H1 (cell line): ENCODE data around the gene LRIT2. TPM values are rescaled to one million over a fixed set of nuclear protein-coding genes. Genes with fewer than 3 reads are reported as not detected.

ENCODE experiments used
- CTCF ChIA-PET: fragments of 300-600 bp; sonication (Branson Sonifier 250); formaldehyde crosslinking; loops from one replicate; lab custom pipeline; 2021; ENCODE audit not compliant: partially characterized antibody; lab: Charles Lee
- POLR2A ChIA-PET: fragments of 300-600 bp; sonication (Branson Sonifier 250); formaldehyde crosslinking; loops from one replicate; lab custom pipeline; 2021; ENCODE audit warnings: inconsistent platforms; ENCODE audit not compliant: partially characterized antibody; lab: Charles Lee
- DNase-seq, 2 experiments: peaks; one replicate each; pipeline versions ENCODE4 v3.0.0 to v3.0.0-alpha.2; 2010 to 2022; ENCODE audit warnings: low spot score in 2 of 2, low read depth in 1 of 2, mixed read lengths in 1 of 2
- FAIRE-seq: peaks from 2 replicates; lab custom pipeline; 2011; peaks lifted over from hg19 to GRCh38; lab: Jason Lieb, UNC
- H2AFZ ChIP-seq: 2 replicates; pipeline ENCODE4 v1.8.1; 2012; ENCODE audit warnings: low read length, inconsistent platforms
- H2AK5ac ChIP-seq: 2 replicates; pipeline ENCODE4 v1.6.1; 2013; ENCODE audit warnings: low read depth, low read length
- H2BK120ac ChIP-seq: replicated peaks from 2 replicates; pipeline ENCODE3; 2013; ENCODE audit warnings: low read depth, low read length, inconsistent platforms
- H2BK12ac ChIP-seq: 2 replicates; pipeline ENCODE4 v1.6.1; 2013; ENCODE audit warnings: low read depth, low read length
- H2BK15ac ChIP-seq: 2 replicates; pipeline ENCODE4 v1.6.1; 2013; ENCODE audit warnings: low read length
- H2BK20ac ChIP-seq: 2 replicates; pipeline ENCODE4 v1.6.1; 2013; ENCODE audit warnings: low read length
- H2BK5ac ChIP-seq: 2 replicates; pipeline ENCODE4 v1.6.1; 2013; ENCODE audit warnings: low read depth, low read length
- H3K14ac ChIP-seq: 2 replicates; pipeline ENCODE4 v1.6.1; 2013; ENCODE audit warnings: inconsistent platforms; ENCODE audit not compliant: insufficient read length
- H3K18ac ChIP-seq: 2 replicates; pipeline ENCODE4 v1.6.1; 2013; ENCODE audit warnings: low read length; ENCODE audit errors: extremely low read depth
- H3K23ac ChIP-seq: 2 replicates; pipeline ENCODE4 v1.6.1; 2013; ENCODE audit warnings: inconsistent platforms; ENCODE audit not compliant: insufficient read length
- H3K23me2 ChIP-seq: 2 replicates; pipeline ENCODE4 v1.6.1; 2013; ENCODE audit warnings: low read depth, low read length
- H3K27ac ChIP-seq: 2 replicates; pipeline ENCODE4 v1.6.1; 2011; ENCODE audit warnings: low read depth, low read length, inconsistent platforms
- H3K27me3 ChIP-seq, 4 experiments: replicated peaks in 1 of 4; 1 replicate in 1 of 4; 2 replicates in 3 of 4; pipeline versions ENCODE4 v1.6.1 to v1.8.1; 2011 to 2013; ENCODE audit warnings: low read length in 3 of 4, mild to moderate bottlenecking in 3 of 4, inconsistent platforms in 2 of 4, mixed read lengths in 2 of 4, moderate library complexity in 1 of 4; ENCODE audit not compliant: control insufficient read depth in 3 of 4, insufficient read depth in 3 of 4; ENCODE audit errors: extremely low read depth in 1 of 4
- H3K36me3 ChIP-seq, 4 experiments: 2 replicates each; pipeline versions ENCODE4 v1.6.1 to v1.8.1; 2011 to 2013; ENCODE audit warnings: mild to moderate bottlenecking in 4 of 4, low read length in 3 of 4, moderate library complexity in 2 of 4, control low read depth in 1 of 4, inconsistent platforms in 1 of 4; ENCODE audit not compliant: insufficient read depth in 4 of 4, control insufficient read depth in 2 of 4
- H3K4ac ChIP-seq: replicated peaks from 2 replicates; pipeline ENCODE3; 2013; ENCODE audit warnings: low read length, low read depth, mixed read lengths, inconsistent platforms; ENCODE audit not compliant: insufficient read length
- H3K4me1 ChIP-seq, 4 experiments: replicated peaks in 1 of 4; 1 replicate in 1 of 4; 2 replicates in 3 of 4; pipeline versions ENCODE4 v1.6.1 to v1.8.1; 2011 to 2013; ENCODE audit warnings: low read length in 3 of 4, inconsistent platforms in 2 of 4, mixed read lengths in 1 of 4; ENCODE audit not compliant: insufficient read depth in 4 of 4, control insufficient read depth in 3 of 4
- H3K4me2 ChIP-seq, 2 experiments: 2 replicates each; pipeline versions ENCODE4 v1.6.1 to v1.8.1; 2011 to 2013; ENCODE audit warnings: low read depth in 2 of 2, low read length in 2 of 2, control low read depth in 1 of 2, inconsistent platforms in 1 of 2, mild to moderate bottlenecking in 1 of 2; ENCODE audit not compliant: insufficient read depth in 1 of 2
- H3K4me3 ChIP-seq, 4 experiments: fragments of 200-600, 300-600 bp in 1 of 4; sonication (generic), shearing (Covaris generic), sonication (Bioruptor Twin) in 1 of 4; 2 replicates each; pipeline versions ENCODE4 v1.5.1 to v1.8.1; 2011 to 2016; ENCODE audit warnings: low read length in 4 of 4, low read depth in 3 of 4, control low read depth in 2 of 4, inconsistent platforms in 2 of 4, mild to moderate bottlenecking in 2 of 4, mixed read lengths in 1 of 4, moderate library complexity in 1 of 4; ENCODE audit not compliant: insufficient read depth in 2 of 4; ENCODE audit errors: extremely low read depth in 1 of 4
- H3K56ac ChIP-seq: replicated peaks from 2 replicates; pipeline ENCODE3; 2013; ENCODE audit warnings: low read depth, mild to moderate bottlenecking, mixed read lengths, low read length, inconsistent platforms; ENCODE audit not compliant: insufficient read length
- H3K79me1 ChIP-seq: 2 replicates; pipeline ENCODE4 v1.6.1; 2013; ENCODE audit warnings: low read depth, low read length, control low read depth
- H3K79me2 ChIP-seq, 2 experiments: 2 replicates each; pipeline versions ENCODE4 v1.6.1 to v1.8.1; 2012 to 2013; ENCODE audit warnings: low read length in 2 of 2, mild to moderate bottlenecking in 2 of 2, inconsistent platforms in 1 of 2; ENCODE audit not compliant: insufficient read depth in 2 of 2, control insufficient read depth in 1 of 2
- H3K9ac ChIP-seq, 4 experiments: replicated peaks in 1 of 4; 1 replicate in 1 of 4; 2 replicates in 3 of 4; pipeline versions ENCODE4 v1.6.1 to v1.8.1; 2011 to 2013; ENCODE audit warnings: low read depth in 3 of 4, low read length in 3 of 4, control low read depth in 2 of 4, mild to moderate bottlenecking in 2 of 4, moderate library complexity in 2 of 4, inconsistent platforms in 1 of 4; ENCODE audit errors: extremely low read depth in 1 of 4
- H3K9me3 ChIP-seq, 2 experiments: 2 replicates each; pipeline versions ENCODE4 v1.6.1 to v1.8.1; 2012 to 2013; ENCODE audit warnings: mild to moderate bottlenecking in 2 of 2, moderate library complexity in 2 of 2, control low read depth in 1 of 2, inconsistent platforms in 1 of 2, low read depth in 1 of 2, low read length in 1 of 2, mixed read lengths in 1 of 2; ENCODE audit not compliant: insufficient read depth in 2 of 2
- H4K20me1 ChIP-seq, 2 experiments: replicated peaks in 1 of 2; 2 replicates each; pipeline versions ENCODE3 to v1.8.1; 2011 to 2013; ENCODE audit warnings: inconsistent platforms in 2 of 2, low read length in 2 of 2, mild to moderate bottlenecking in 1 of 2; ENCODE audit not compliant: insufficient read depth in 2 of 2, control insufficient read depth in 1 of 2
- H4K5ac ChIP-seq: 2 replicates; pipeline ENCODE4 v1.6.1; 2013; ENCODE audit warnings: low read length, low read depth, mixed read lengths, inconsistent platforms; ENCODE audit not compliant: insufficient read length
- H4K8ac ChIP-seq: 2 replicates; pipeline ENCODE4 v1.8.0; 2013; ENCODE audit warnings: mild to moderate bottlenecking, moderate library complexity, low read length, inconsistent platforms; ENCODE audit not compliant: insufficient read depth; ENCODE audit errors: extremely low read depth
- H4K91ac ChIP-seq: replicated peaks from 2 replicates; pipeline ENCODE3; 2013; ENCODE audit warnings: low read length, mixed read lengths, inconsistent platforms; ENCODE audit not compliant: insufficient read length
- BRCA1 ChIP-seq: IDR thresholded peaks from 2 replicates; pipeline ENCODE4 v1.6.1; 2012; ENCODE audit warnings: low read depth, low read length, improper control_type of control experiment
- KDM1A ChIP-seq: fragments of 200-600, 300-600 bp; sonication (generic); IDR thresholded peaks from 2 replicates; pipeline ENCODE4 v1.7.1; 2016; ENCODE audit warnings: mild to moderate bottlenecking, low read length, borderline replicate concordance
- RAD21 ChIP-seq, 2 experiments: IDR thresholded peaks in 1 of 2; conservative IDR thresholded peaks in 1 of 2; 2 replicates each; pipeline ENCODE4 v1.6.1; 2011; ENCODE audit warnings: low read depth in 2 of 2, low read length in 2 of 2, improper control_type of control experiment in 1 of 2, inconsistent platforms in 1 of 2, mild to moderate bottlenecking in 1 of 2, moderate library complexity in 1 of 2
- TCF12 ChIP-seq: IDR thresholded peaks from 2 replicates; pipeline ENCODE4 v1.6.1; 2011; ENCODE audit warnings: low read depth, mild to moderate bottlenecking, low read length
- TEAD4 ChIP-seq: IDR thresholded peaks from 2 replicates; pipeline ENCODE4 v1.6.1; 2012; ENCODE audit warnings: low read depth, low read length, inconsistent platforms, mixed read lengths
- YY1 ChIP-seq: IDR thresholded peaks from 2 replicates; pipeline ENCODE4 v1.6.1; 2011; ENCODE audit warnings: low read depth, mild to moderate bottlenecking, low read length
- WGBS, 2 experiments: shearing (Covaris generic) in 1 of 2; methylation state at CpG; one replicate each; pipeline versions ENCODE4 v1.1.6 to v1.1.7; 2013 to 2015; ENCODE audit warnings: low lambda C conversion rate in 2 of 2, mixed read lengths in 2 of 2, inconsistent platforms in 1 of 2, low coverage in 1 of 2, missing lambda C conversion rate in 1 of 2; ENCODE audit not compliant: insufficient replicate concordance in 2 of 2, insufficient coverage in 1 of 2, insufficient read length in 1 of 2; ENCODE audit errors: extremely low coverage in 1 of 2, missing lambda C conversion rate in 1 of 2; 5-methylcytosine and 5-hydroxymethylcytosine counted together
- polyA plus RNA-seq, 7 experiments: library from polyadenylated mRNA; depleted of rRNA in 3 of 7; stranded (reverse) in 5 of 7; unstranded in 2 of 7; fragments of >200 nt in 5 of 7; fragments of 200-250 nt in 2 of 7; gene quantifications; 1 replicate in 5 of 7; 2 replicates in 1 of 7; 4 replicates in 1 of 7; pipeline versions ENCODE4 v1.2.1 to v1.2.3, GENCODE V29; 2011 to 2013; ENCODE audit warnings: missing spikeins in 2 of 7, mixed read lengths in 2 of 7
- total RNA-seq: library from RNA; stranded (reverse); fragmentation: NEBNext Ultra II Directional; extraction: Animal tissue kit (Norgen Biotek cat#: 25700); gene quantifications from 2 replicates; pipeline ENCODE4 v1.2.1, GENCODE V29; 2021
- TF ChIP-seq, protein P1 (sequence below), 3 experiments: IDR thresholded peaks; 1 replicate in 2 of 3; 2 replicates in 1 of 3; pipeline versions ENCODE4 v1.5.1 to v1.6.1; 2011; ENCODE audit warnings: low read length in 3 of 3, mild to moderate bottlenecking in 3 of 3, inconsistent platforms in 2 of 3, low read depth in 1 of 3, moderate library complexity in 1 of 3; ENCODE audit not compliant: insufficient read depth in 1 of 3; ENCODE audit errors: control extremely low read depth in 1 of 3

Gene LRIT2
- total and polyA plus RNA-seq, 2 of the 8 experiments (the other 6 are each of a cell fraction or from before 2014, with no cell fraction given), result not detected

DNA sequence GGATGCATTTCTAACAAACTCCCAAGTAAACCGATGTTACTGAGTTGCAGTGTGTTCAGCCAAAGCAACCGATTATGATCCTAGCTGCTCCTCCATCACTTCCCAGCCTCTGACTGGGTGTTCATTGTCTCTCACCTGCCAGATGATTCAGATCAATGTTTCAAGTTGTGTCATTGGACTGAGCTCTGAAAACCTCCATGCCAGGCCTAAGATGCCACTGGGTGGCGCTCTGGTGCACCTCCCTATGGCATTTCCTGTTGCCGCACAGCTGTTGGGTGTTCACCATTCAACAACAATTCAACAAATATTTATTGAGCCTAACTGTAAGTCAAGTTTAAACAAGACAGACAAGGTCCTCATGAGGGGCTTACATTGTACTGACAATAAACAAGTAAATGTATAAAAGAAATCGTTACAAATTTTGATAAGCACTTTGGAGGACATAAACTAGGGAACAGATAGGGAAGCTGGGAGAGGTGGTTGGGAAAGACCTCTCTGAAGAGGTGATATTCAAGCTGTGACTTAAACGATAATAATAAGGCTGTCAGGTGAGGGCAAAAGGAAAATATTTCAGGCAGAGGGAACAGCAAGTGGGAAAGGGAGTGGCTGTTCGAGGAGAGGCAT, 42.3 kb upstream of the LRIT2 start:
- Histone ChIP-seq H3K27me3 (no peaks in the 10 kb centered on the region), H3K14ac (no peak overlapping the region), H3K27ac (no peak overlapping the region), H3K9ac (no peak overlapping the region), H3K23ac (no peak overlapping the region), H4K8ac (no peak overlapping the region; the same call in 1 of the 2 replicates), H2BK120ac (peak overlapping the region; percentile 74), H2BK5ac (no peak overlapping the region), H4K5ac (no peak overlapping the region), H3K56ac (no peak overlapping the region), H3K18ac (no peak overlapping the region), H2AK5ac (no peak overlapping the region), H2BK12ac (0 out of 2 replicates have a peak overlapping the region, but pooled peaks have one; percentile 56), H3K4me2 (no peak overlapping the region), H2BK15ac (no peak overlapping the region), H3K4ac (no peak overlapping the region), H3K23me2 (no peaks in the 10 kb centered on the region), H3K4me3 (no peak overlapping the region), H3K4me1 (no peaks in the 10 kb centered on the region), H2BK20ac (no peak overlapping the region), H3K9me3 (no peaks in the 10 kb centered on the region), H4K20me1 (no peaks in the 10 kb centered on the region), H4K91ac (peak overlapping the region; percentile 47), H3K79me1 (no peaks in the 10 kb centered on the region), H3K79me2 (no peaks in the 10 kb centered on the region), H2AFZ (peak overlapping the region; percentile 70), H3K36me3 (no peaks in the 10 kb centered on the region)
- TF ChIP-seq TCF12, result 0 out of 2 replicates have a peak, but pooled peaks have one; percentile 18
- TF ChIP-seq KDM1A, result no peak
- TF ChIP-seq YY1, result peak; percentile 57; the same call in 1 of the 2 replicates
- peak; percentile 58 for TF ChIP-seq TEAD4
- TF ChIP-seq BRCA1, result no peak
- TF ChIP-seq, protein P1, sequence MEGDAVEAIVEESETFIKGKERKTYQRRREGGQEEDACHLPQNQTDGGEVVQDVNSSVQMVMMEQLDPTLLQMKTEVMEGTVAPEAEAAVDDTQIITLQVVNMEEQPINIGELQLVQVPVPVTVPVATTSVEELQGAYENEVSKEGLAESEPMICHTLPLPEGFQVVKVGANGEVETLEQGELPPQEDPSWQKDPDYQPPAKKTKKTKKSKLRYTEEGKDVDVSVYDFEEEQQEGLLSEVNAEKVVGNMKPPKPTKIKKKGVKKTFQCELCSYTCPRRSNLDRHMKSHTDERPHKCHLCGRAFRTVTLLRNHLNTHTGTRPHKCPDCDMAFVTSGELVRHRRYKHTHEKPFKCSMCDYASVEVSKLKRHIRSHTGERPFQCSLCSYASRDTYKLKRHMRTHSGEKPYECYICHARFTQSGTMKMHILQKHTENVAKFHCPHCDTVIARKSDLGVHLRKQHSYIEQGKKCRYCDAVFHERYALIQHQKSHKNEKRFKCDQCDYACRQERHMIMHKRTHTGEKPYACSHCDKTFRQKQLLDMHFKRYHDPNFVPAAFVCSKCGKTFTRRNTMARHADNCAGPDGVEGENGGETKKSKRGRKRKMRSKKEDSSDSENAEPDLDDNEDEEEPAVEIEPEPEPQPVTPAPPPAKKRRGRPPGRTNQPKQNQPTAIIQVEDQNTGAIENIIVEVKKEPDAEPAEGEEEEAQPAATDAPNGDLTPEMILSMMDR (IDR thresholded peaks at IDR 0.05; ENCODE audit: control extremely low read depth in 1 of 3, insufficient read depth in 1 of 3, low read depth in 1 of 3, low read length in 3 of 3), result peak; percentile 85 to 98 (median 94)
- TF ChIP-seq RAD21 (IDR thresholded peaks at IDR 0.05 in 1 of 2, conservative IDR thresholded peaks at IDR 0.05 in 1 of 2; ENCODE audit: low read depth in 2 of 2, low read length in 2 of 2), result peak; percentile 73 to 84
- FAIRE-seq (peak; percentile 19), DNase-seq (peak; percentile 53 to 89)
- CTCF ChIA-PET, result interaction anchor here (0.5 to 15.5 kb wide), 58 partner anchors 8 to 743 kb away, joined by 3 to 558 read pairs (median 5); partner anchors contain the start of genes CCSER2, LRIT2 and RGR
- WGBS, 2 experiments, result 43% methylated on average over 7 of the region's 7 CpGs; no CpG with 5 or more reads in 1 of the 2 experiments
- POLR2A ChIA-PET, result interaction anchor here (0.9 kb wide), 1 partner anchor 60 kb away, joined by 3 read pairs; the partner anchor contains the start of gene CCSER2
